Activated naive CD4-positive, alpha-beta T cell treated with anti-CD3 and anti-CD28 coated beads, Interleukin-2, amount 10 ng/mL, durations not matched to agents 7 days and 5 days (primary cell): ENCODE measurements around the gene KSR2.

Experiments used
- CTCF ChIA-PET: fragments of 350-600 bp; sonication (Branson Sonifier 250); formaldehyde crosslinking; loops from one replicate; lab custom pipeline; 2021; ENCODE audit warnings: antibody characterized with exemption; lab: Charles Lee
- DNase-seq: peaks from one replicate; pipeline ENCODE4 v3.0.0-alpha.2; 2020
- H3K27ac Mint-ChIP-seq: one replicate; pipeline ENCODE4 v1.8.0; 2021; ENCODE audit warnings: mild to moderate bottlenecking, moderate library complexity, mixed read lengths
- H3K27me3 Mint-ChIP-seq: one replicate; pipeline ENCODE4 v1.8.0; 2021; ENCODE audit warnings: mild to moderate bottlenecking, mixed read lengths
- H3K36me3 Mint-ChIP-seq: one replicate; pipeline ENCODE4 v1.8.0; 2021; ENCODE audit warnings: mixed read lengths
- H3K4me1 Mint-ChIP-seq: one replicate; pipeline ENCODE4 v1.8.0; 2021; ENCODE audit warnings: mixed read lengths
- H3K4me3 Mint-ChIP-seq: one replicate; pipeline ENCODE4 v1.8.0; 2021; ENCODE audit warnings: mild to moderate bottlenecking, moderate library complexity, mixed read lengths
- H3K9me3 Mint-ChIP-seq: one replicate; pipeline ENCODE4 v1.8.0; 2021; ENCODE audit warnings: mixed read lengths

Gene KSR2

GRCh38 chr12:117583677-117584225 is 385.0 kb downstream of the KSR2 start:
- CTCF ChIA-PET = no interaction called here

GRCh38 chr12:117583092-117583491 is 385.7 kb downstream of the KSR2 start:
- CTCF ChIA-PET = no interaction called here
- no peak overlapping the region for H3K4me3 Mint-ChIP-seq
- DNase-seq = no peak
- no peak overlapping the region for H3K27ac Mint-ChIP-seq
- peaks cover 2% of the 10 kb centered on the region for H3K9me3 Mint-ChIP-seq
- no peaks in the 10 kb centered on the region for H3K27me3 Mint-ChIP-seq
- H3K36me3 Mint-ChIP-seq = no peaks in the 10 kb centered on the region
- no peaks in the 10 kb centered on the region for H3K4me1 Mint-ChIP-seq

More at GRCh38 chr12:117583677-117584225, 385.0 kb downstream of the KSR2 start:
- Mint-ChIP-seq H3K4me1 (no peaks in the 10 kb centered on the region), H3K9me3 (peaks cover 2% of the 10 kb centered on the region), H3K36me3 (no peaks in the 10 kb centered on the region), H3K4me3 (no peak overlapping the region), H3K27me3 (no peaks in the 10 kb centered on the region), H3K27ac (no peak overlapping the region)
- DNase-seq = no peak

- Mint-ChIP-seq H3K36me3 (no peaks in the 10 kb centered on the region), H3K27me3 (no peaks in the 10 kb centered on the region), H3K9me3 (peaks cover 2% of the 10 kb centered on the region), H3K27ac (no peak overlapping the region), H3K4me3 (no peak overlapping the region), H3K4me1 (no peaks in the 10 kb centered on the region)
- CTCF ChIA-PET = no interaction called here
- DNase-seq = no peak
These were observed 386.5 kb downstream of the KSR2 start for GRCh38 chr12:117582135-117582784.

GRCh38 chr12:117580718-117581062 is 388.1 kb downstream of the KSR2 start:
- no peak for DNase-seq
- Mint-ChIP-seq H3K36me3 (no peaks in the 10 kb centered on the region), H3K4me3 (no peak overlapping the region), H3K27me3 (no peaks in the 10 kb centered on the region), H3K4me1 (no peaks in the 10 kb centered on the region), H3K27ac (no peak overlapping the region), H3K9me3 (peaks cover 2% of the 10 kb centered on the region)
- CTCF ChIA-PET = interaction anchor here (1.6 kb wide), 1 partner anchor 8 kb away, joined by 3 read pairs; no protein-coding TSS in a partner anchor

GRCh38 chr12:117580015-117580717 is 388.6 kb downstream of the KSR2 start:
- no peak for DNase-seq
- Mint-ChIP-seq H3K27ac (no peak overlapping the region), H3K36me3 (no peaks in the 10 kb centered on the region), H3K4me1 (no peaks in the 10 kb centered on the region), H3K27me3 (no peaks in the 10 kb centered on the region), H3K4me3 (no peak overlapping the region), H3K9me3 (peaks cover 2% of the 10 kb centered on the region)
- CTCF ChIA-PET = interaction anchor here (1.6 kb wide), 1 partner anchor 9 kb away, joined by 3 read pairs; no protein-coding TSS in a partner anchor

GRCh38 chr12:117577122-117577657 is 391.6 kb downstream of the KSR2 start:
- CTCF ChIA-PET = no interaction called here
- Mint-ChIP-seq H3K27me3 (no peaks in the 10 kb centered on the region), H3K9me3 (peaks cover 2% of the 10 kb centered on the region)

GRCh38 chr12:117576053-117576452 is 392.7 kb downstream of the KSR2 start:
- no peak for DNase-seq
- no peak overlapping the region for H3K27ac Mint-ChIP-seq
- H3K27me3 Mint-ChIP-seq = no peaks in the 10 kb centered on the region
- H3K4me1 Mint-ChIP-seq = no peaks in the 10 kb centered on the region
- H3K9me3 Mint-ChIP-seq = peaks cover 2% of the 10 kb centered on the region
- no peaks in the 10 kb centered on the region for H3K36me3 Mint-ChIP-seq
- CTCF ChIA-PET = interaction anchor here (1.5 kb wide), 1 partner anchor 12 kb away, joined by 5 read pairs; no protein-coding TSS in a partner anchor
- H3K4me3 Mint-ChIP-seq = no peak overlapping the region

More at GRCh38 chr12:117577122-117577657, 391.6 kb downstream of the KSR2 start:
- no peak overlapping the region for H3K4me3 Mint-ChIP-seq
- H3K36me3 Mint-ChIP-seq = no peaks in the 10 kb centered on the region
- no peaks in the 10 kb centered on the region for H3K4me1 Mint-ChIP-seq
- DNase-seq = no peak
- no peak overlapping the region for H3K27ac Mint-ChIP-seq

GRCh38 chr12:117574655-117575054 is 394.1 kb downstream of the KSR2 start:
- Mint-ChIP-seq H3K27ac (no peak overlapping the region), H3K4me3 (no peak overlapping the region), H3K36me3 (no peaks in the 10 kb centered on the region), H3K9me3 (no peaks in the 10 kb centered on the region), H3K4me1 (no peaks in the 10 kb centered on the region), H3K27me3 (no peaks in the 10 kb centered on the region)
- CTCF ChIA-PET = no interaction called here
- DNase-seq = no peak

GRCh38 chr12:117572755-117573154 is 396.0 kb downstream of the KSR2 start:
- no peak for DNase-seq
- H3K36me3 Mint-ChIP-seq = no peaks in the 10 kb centered on the region
- H3K27me3 Mint-ChIP-seq = no peaks in the 10 kb centered on the region
- CTCF ChIA-PET = no interaction called here
- no peak overlapping the region for H3K27ac Mint-ChIP-seq
- H3K9me3 Mint-ChIP-seq = no peaks in the 10 kb centered on the region
- H3K4me1 Mint-ChIP-seq = no peaks in the 10 kb centered on the region
- no peak overlapping the region for H3K4me3 Mint-ChIP-seq

- H3K4me1 Mint-ChIP-seq = no peaks in the 10 kb centered on the region
- no peaks in the 10 kb centered on the region for H3K36me3 Mint-ChIP-seq
- H3K9me3 Mint-ChIP-seq = peaks cover under 1% of the 10 kb centered on the region
- CTCF ChIA-PET = no interaction called here
- H3K4me3 Mint-ChIP-seq = no peak overlapping the region
- no peak for DNase-seq
- no peak overlapping the region for H3K27ac Mint-ChIP-seq
- H3K27me3 Mint-ChIP-seq = no peaks in the 10 kb centered on the region
These were observed 397.5 kb downstream of the KSR2 start for GRCh38 chr12:117571321-117571720.

GRCh38 chr12:117570608-117571007 is 398.2 kb downstream of the KSR2 start:
- Mint-ChIP-seq H3K4me1 (no peaks in the 10 kb centered on the region), H3K27ac (no peak overlapping the region), H3K27me3 (no peaks in the 10 kb centered on the region), H3K4me3 (no peak overlapping the region), H3K9me3 (peaks cover 2% of the 10 kb centered on the region), H3K36me3 (no peaks in the 10 kb centered on the region)
- no peak for DNase-seq
- CTCF ChIA-PET = no interaction called here

GRCh38 chr12:117567644-117568216 is 401.1 kb downstream of the KSR2 start:
- no peak for DNase-seq
- no peak overlapping the region for H3K27ac Mint-ChIP-seq
- no peak overlapping the region for H3K4me3 Mint-ChIP-seq
- H3K27me3 Mint-ChIP-seq = no peaks in the 10 kb centered on the region
- CTCF ChIA-PET = no interaction called here
- H3K36me3 Mint-ChIP-seq = no peaks in the 10 kb centered on the region
- peaks cover 2% of the 10 kb centered on the region for H3K9me3 Mint-ChIP-seq
- no peaks in the 10 kb centered on the region for H3K4me1 Mint-ChIP-seq

- H3K4me3 Mint-ChIP-seq = no peak overlapping the region
- H3K36me3 Mint-ChIP-seq = no peaks in the 10 kb centered on the region
- H3K4me1 Mint-ChIP-seq = no peaks in the 10 kb centered on the region
- no peak for DNase-seq
- CTCF ChIA-PET = no interaction called here
- H3K9me3 Mint-ChIP-seq = peaks cover 2% of the 10 kb centered on the region
- no peaks in the 10 kb centered on the region for H3K27me3 Mint-ChIP-seq
- no peak overlapping the region for H3K27ac Mint-ChIP-seq
These were observed 403.9 kb downstream of the KSR2 start for GRCh38 chr12:117564881-117565280.

GRCh38 chr12:117563706-117564105 is 405.1 kb downstream of the KSR2 start:
- CTCF ChIA-PET = no interaction called here
- Mint-ChIP-seq H3K4me3 (no peak overlapping the region), H3K36me3 (no peaks in the 10 kb centered on the region), H3K27ac (no peak overlapping the region), H3K4me1 (no peaks in the 10 kb centered on the region), H3K9me3 (peaks cover 2% of the 10 kb centered on the region), H3K27me3 (no peaks in the 10 kb centered on the region)
- no peak for DNase-seq
